Stimulated activated CD4-positive, alpha-beta T cell treated with anti-CD3 and anti-CD28 coated beads, TNF-alpha, amount 100 ng/mL, for 48 hours (primary cell): ENCODE data around the gene CDK2.

ENCODE experiments used
- DNase-seq, 3 donors: peaks; one replicate each; pipeline ENCODE4 v3.0.0-alpha.2; 2020; ENCODE audit warnings: low read depth in 3 of 3

The CDK2 gene

DNA sequence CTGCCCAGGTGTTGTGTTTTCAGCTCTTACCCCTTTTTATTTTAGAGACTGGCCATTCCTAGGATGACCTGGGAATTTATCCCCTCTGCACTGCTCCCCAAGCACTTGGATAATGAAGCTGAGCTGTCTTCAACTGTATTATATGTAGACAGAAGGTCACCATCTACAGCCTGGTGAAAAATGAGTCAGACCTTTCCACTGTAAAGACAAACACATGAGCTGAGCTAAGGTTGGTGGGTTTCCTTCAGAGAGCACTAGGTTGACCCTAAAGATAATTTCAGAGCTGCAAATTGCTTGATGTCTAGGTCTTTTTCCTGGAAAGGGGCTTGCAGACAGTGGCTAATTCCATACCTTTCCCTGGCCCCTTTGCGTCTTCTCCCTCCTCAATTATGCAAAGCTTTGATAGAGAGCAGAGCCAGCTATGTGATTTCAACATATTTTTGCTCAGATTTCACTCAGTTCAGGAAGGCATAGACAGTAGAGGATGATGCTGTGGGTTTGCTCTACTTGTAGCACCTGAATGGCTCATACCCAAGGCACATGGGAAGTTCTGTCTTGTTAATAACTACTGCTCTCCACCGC is 45.0 kb downstream of the CDK2 start:
- no peak for DNase-seq

DNA sequence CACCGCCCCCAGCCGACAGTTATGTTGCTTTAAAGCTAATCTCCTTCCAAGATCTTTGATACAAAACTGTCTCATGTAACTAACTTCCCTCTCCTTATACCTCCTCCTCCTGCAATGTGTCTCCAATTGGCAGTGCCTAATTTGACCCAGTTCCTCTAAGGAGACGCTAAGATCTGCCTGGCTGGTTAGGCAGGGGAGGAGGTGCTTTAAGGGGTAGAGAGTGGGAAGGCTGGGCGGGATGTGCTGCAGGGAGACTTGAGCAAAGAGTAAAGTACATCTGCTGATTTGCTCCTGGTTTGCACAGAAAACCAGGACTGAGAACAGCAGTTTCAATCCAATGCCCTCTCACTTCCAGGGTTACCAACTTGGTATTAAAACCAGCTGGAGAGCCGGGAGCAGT is 46.9 kb downstream of the CDK2 start:
- DNase-seq = no peak

DNA sequence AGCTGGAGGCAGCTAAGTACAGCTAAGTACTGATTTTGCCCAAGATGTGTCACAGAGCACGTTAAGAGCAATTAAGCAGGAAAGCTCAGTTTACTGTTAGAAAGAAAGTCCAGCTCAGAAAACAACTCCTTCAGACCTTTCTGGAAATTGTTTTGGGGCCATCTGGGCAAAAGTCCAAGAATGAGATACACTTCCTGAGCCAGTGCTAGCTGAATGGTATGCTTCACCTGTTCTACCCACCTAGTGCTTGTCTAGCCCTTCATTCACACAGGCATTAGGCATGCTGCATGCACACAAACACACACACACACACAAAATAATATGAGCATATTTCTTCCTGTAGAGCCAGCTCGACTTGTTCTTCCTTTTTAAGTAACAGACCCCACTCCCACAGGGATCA is 47.6 kb downstream of the CDK2 start:
- no peak for DNase-seq

DNA sequence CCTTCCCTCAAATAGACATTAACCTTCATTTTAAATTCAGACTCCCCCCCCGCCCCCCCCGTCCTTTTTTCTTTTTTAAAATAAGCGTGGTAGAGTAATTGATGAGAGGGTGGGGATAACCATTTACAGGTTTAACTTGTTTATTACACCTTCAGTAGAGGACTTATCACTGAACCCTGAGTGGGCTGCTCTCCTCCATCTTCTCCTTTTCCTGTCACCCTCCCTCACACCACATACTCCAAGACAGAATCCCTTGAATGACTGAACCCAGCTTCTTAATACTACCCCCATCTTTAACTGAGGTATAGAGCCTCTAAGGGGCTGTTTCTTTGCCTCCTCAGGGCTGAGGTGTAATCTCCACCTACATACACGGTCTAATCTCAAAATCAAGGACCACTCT is 50.6 kb downstream of the CDK2 start:
- no peak for DNase-seq

DNA sequence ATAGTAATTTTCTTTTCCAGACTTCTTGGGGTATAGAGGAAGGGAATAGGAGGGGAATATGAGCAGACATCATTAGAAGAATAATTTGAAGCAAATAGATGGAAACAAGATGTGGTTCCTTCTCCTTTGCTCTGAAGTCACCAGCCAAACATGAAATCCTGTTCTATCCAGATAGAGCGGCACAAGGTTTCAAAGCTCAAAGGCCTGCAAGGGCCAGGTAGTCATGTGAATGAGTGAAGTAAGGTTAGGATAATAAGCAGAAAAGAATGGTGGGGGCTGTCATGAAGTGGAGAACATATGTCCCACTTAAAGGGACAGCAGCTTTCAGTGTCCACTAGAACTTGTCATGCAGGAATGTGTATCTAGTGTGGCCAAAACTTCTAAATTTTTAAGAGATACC is 51.7 kb downstream of the CDK2 start:
- no peak for DNase-seq

DNA sequence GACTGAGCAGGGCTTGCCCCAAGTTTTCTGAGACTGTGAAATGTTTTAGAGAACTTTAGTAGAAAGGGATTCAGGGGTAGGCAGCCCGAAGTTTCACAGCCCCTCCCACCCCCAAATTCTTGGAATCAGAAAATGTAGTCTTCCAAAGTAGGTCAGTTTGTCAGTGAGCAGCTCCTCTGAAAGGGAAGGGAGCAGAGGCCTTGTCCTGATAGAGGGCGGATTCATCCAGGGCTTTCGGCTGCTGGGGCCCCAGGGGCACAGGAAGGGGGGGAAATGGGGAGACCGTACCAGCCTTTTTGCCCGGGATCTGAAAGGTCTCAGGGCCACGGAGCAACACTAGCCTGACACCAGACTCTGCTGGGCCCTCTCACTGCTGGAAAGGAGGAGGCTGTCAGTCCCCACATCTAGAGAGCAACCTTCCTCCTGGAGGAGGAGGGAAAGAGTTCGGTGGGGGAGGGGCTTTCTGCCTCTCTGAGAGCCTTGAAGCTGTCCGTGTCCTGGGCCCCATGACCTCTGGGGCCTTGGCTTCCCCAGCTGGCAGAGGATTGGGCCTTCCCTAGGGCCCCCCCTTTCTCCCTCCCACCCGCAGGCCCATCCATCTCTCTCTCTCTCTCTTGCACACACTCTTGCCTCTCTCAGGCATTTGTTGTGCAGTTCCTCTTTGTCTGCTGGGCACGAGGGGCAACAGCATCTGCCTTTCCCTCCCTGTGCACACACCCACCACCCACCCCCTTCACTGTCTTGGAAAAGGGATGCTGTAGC is 54.0 kb downstream of the CDK2 start, which contains the start of gene IKZF4:
Gene IKZF4 (plus strand): TSS at position 621 of the 762 bp plus-strand sequence. CDS start 451 bp downstream, outside the sequence.
- DNase-seq = no peak

DNA sequence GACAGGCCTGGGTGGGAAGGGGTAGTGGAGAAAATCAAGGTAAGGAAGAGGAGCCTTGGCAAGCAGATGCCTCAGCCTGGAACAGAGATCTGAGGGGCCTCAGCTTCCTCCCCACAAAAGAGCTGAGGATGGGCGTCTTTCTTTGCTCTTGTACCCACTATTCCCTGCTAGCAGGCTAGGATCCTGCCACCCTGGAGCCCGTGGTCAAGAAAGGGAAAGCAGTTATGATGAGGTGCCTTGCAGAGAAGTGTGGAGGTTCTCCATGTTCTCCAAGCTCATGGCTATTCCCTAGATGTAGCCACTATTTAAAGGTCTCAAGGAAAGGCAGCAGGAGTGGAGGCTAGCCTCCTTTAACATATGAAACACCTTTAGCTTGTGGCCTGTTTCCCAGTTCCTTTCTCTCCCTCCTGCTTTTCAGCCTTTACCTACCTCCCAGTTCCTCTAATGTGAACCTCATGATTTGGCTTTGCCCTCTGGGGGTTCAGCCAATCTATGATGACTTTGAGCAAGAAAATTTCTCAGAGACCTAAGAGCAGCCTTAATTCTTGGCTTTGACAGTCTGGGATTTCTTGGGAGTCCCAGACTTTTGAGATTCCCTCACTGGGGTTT is 55.4 kb downstream of the CDK2 start:
- DNase-seq = no peak
